ENCODE data around the gene TUBGCP4.

DNA sequence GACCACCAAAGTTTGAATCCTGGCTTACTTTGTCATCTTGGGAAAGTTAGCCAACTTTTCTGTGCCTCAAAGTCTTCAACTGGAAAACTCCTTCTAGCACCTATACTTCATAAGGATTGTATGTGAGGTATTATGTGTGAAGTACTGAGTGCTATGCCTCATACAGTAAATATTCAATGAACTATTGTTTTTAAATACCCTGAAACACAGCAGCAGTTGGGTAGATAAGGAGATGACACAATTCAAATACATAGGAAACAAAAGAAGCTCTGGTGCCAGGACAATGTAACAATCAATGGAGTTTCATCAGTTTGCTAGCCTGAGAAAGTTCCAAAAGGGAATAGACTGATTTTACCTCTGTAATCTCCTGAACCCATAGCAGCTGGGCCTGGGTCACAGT lies 43.3 kb downstream of the TUBGCP4 start:
- TF ChIP-seq, protein P1, sequence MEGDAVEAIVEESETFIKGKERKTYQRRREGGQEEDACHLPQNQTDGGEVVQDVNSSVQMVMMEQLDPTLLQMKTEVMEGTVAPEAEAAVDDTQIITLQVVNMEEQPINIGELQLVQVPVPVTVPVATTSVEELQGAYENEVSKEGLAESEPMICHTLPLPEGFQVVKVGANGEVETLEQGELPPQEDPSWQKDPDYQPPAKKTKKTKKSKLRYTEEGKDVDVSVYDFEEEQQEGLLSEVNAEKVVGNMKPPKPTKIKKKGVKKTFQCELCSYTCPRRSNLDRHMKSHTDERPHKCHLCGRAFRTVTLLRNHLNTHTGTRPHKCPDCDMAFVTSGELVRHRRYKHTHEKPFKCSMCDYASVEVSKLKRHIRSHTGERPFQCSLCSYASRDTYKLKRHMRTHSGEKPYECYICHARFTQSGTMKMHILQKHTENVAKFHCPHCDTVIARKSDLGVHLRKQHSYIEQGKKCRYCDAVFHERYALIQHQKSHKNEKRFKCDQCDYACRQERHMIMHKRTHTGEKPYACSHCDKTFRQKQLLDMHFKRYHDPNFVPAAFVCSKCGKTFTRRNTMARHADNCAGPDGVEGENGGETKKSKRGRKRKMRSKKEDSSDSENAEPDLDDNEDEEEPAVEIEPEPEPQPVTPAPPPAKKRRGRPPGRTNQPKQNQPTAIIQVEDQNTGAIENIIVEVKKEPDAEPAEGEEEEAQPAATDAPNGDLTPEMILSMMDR (IDR thresholded peaks at IDR 0.05; ENCODE audit: low read depth, low read length): no peak
- no peak for TF ChIP-seq POLR2A (IDR thresholded peaks at IDR 0.05; ENCODE audit: extremely low read depth, insufficient read length)

Measured in NB4 (cell line).